ENCODE measurements around the gene PLEKHG3.

DNA sequence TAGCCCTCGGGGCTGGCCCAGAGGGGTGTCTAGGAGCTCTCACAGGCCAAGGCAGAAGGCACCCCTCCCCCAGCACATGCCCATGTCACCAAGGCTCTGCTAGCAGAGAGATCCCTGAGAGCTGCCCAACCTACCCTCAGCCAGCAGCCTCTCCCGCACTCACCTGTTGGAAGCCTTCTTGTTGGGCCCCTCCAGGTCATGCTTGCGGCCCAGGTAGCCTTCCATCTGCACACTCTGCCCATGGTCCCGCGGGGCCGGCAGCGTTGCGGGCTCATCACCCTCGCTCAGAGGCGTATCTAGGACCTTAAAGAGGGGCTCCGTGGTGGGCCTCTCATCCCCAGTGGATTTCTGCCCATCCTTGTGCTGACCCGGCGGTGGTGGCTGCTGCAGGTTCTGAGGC is 49.1 kb downstream of the PLEKHG3 start:
- TF ChIP-seq, protein P1, sequence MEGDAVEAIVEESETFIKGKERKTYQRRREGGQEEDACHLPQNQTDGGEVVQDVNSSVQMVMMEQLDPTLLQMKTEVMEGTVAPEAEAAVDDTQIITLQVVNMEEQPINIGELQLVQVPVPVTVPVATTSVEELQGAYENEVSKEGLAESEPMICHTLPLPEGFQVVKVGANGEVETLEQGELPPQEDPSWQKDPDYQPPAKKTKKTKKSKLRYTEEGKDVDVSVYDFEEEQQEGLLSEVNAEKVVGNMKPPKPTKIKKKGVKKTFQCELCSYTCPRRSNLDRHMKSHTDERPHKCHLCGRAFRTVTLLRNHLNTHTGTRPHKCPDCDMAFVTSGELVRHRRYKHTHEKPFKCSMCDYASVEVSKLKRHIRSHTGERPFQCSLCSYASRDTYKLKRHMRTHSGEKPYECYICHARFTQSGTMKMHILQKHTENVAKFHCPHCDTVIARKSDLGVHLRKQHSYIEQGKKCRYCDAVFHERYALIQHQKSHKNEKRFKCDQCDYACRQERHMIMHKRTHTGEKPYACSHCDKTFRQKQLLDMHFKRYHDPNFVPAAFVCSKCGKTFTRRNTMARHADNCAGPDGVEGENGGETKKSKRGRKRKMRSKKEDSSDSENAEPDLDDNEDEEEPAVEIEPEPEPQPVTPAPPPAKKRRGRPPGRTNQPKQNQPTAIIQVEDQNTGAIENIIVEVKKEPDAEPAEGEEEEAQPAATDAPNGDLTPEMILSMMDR (conservative IDR thresholded peaks at IDR 0.05; ENCODE audit: low read length): no peak
- no peak for TF ChIP-seq EZH2phosphoT487 (IDR thresholded peaks at IDR 0.05; ENCODE audit: borderline replicate concordance, low read depth, low read length)

Measured in OCI-LY7 (cell line).